Measurements from ENCODE around the gene TMUB2. TPM values are rescaled to one million over a fixed set of nuclear protein-coding genes. Genes with fewer than 3 reads are reported as not detected.
A peak's percentile ranks its signal among the peaks of the same experiment; 100 is the strongest.

The TMUB2 gene
- total RNA-seq, 1 donor from 2014 or later = 41.9 TPM

GRCh38 chr17:44216694-44217093, 29.9 kb downstream of the TMUB2 start:
- peaks cover 23% of the 10 kb centered on the region for H3K4me1 ChIP-seq
- no peaks in the 10 kb centered on the region for H3K27me3 ChIP-seq (ENCODE audit: low read depth)
- intact Hi-C loops (cut with DNase I) = loop anchor here (10.0 kb wide), 1 partner anchor 128 kb away; the partner anchor contains the start of gene GRN
- DNase-seq = no peak
- no peak for ATAC-seq
- H3K9me3 ChIP-seq = no peaks in the 10 kb centered on the region
- no peak overlapping the region for H3K4me3 ChIP-seq
- H3K27ac ChIP-seq = no peak overlapping the region
- peaks cover 60% of the 10 kb centered on the region for H3K36me3 ChIP-seq
- TF ChIP-seq CTCF (IDR thresholded peaks at IDR 0.05) = no peak

GRCh38 chr17:44217738-44218343, 31.1 kb downstream of the TMUB2 start:
- Histone ChIP-seq H3K4me1 (peaks cover 28% of the 10 kb centered on the region), H3K36me3 (peaks cover 50% of the 10 kb centered on the region), H3K27ac (peak overlapping the region; percentile 96), H3K9me3 (no peaks in the 10 kb centered on the region), H3K27me3 (ENCODE audit: low read depth) (no peaks in the 10 kb centered on the region), H3K4me3 (peak overlapping the region; percentile 97)
- DNase-seq (no peak), ATAC-seq (no peak)
- intact Hi-C loops (cut with DNase I) = loop anchor here (10.0 kb wide), 1 partner anchor 127 kb away; the partner anchor contains the start of gene GRN
- TF ChIP-seq CTCF (IDR thresholded peaks at IDR 0.05) = no peak

DNA sequence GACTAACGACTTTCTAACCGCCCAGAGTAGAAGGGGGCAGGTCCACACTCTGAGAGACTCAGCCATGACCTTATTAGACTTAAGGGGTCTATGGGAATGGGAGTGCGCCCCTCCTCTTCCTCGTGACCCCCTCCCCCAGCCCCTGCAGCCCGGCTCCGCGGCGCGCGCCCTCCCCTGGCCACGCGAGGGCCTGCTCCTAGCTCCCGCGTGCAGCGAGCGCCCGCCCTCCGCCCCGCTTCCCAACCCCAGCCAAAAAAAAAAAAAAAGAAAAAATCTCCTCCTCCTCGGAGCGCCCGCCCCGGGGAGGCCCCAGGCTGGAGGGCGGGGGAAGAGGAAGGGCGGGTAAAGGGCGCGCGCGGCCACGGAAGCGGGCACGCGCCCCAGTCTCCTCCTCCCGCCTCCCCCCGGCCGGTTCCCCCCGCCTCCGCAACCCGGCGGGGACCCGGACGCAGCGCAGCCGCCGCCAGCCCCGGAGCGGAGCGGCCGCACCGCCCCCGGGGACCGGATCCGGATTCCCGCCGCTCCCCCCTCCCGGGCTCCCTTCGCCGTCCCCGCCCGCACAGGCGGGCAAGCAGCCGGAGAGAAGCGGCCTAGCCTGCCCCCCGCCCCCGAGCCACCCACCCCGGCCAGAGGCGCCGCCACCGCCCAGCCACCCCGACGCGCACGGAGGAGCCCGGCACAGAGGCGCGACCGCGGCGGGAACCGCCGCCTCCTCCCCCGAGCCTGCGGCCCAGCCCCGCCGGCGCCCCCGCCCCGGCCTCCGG, 31.8 kb downstream of the TMUB2 start:
- peak; percentile 68 for TF ChIP-seq CTCF (IDR thresholded peaks at IDR 0.05)
- no peaks in the 10 kb centered on the region for H3K9me3 ChIP-seq
- H3K36me3 ChIP-seq = peaks cover 43% of the 10 kb centered on the region
- peak; percentile 74 to 88 for ATAC-seq
- DNase-seq = peak; percentile 90
- peak overlapping the region; percentile 97 for H3K4me3 ChIP-seq
- H3K27me3 ChIP-seq (ENCODE audit: low read depth) = no peaks in the 10 kb centered on the region
- intact Hi-C loops (cut with DNase I) = loop anchor here (10.0 kb wide), 1 partner anchor 126 kb away; the partner anchor contains the start of gene GRN
- peaks cover 35% of the 10 kb centered on the region for H3K4me1 ChIP-seq
- peak overlapping the region; percentile 96 for H3K27ac ChIP-seq

DNA sequence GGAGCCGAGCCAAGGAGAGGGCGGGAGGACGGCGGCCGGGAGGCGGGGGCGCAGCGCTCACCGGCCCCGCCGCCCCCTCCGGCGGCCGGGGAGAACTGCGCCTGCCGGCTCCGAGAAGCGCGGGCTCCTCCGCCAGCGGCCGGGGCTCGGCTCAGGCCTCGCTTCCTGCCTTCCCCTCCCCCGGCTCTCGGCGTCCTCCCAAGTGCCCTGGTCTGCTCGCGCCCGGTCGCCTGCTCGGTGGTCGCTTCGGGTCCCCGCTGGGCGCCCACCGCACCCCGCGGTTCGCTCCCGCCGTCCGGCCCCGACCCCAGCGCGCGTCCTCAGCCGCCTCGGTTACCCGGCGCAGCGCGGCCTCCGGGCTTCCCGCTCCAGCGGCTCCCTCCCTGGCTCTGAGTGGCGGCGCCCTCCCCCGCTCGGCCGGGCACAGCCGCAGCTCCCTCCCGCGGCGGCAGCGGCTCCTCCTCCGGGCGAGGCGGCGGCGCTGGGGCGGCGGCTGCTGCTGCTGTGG, 32.4 kb downstream of the TMUB2 start:
- Histone ChIP-seq H3K36me3 (peaks cover 37% of the 10 kb centered on the region), H3K27ac (peak overlapping the region; percentile 96), H3K4me1 (peaks cover 41% of the 10 kb centered on the region), H3K27me3 (ENCODE audit: low read depth) (no peaks in the 10 kb centered on the region), H3K9me3 (no peaks in the 10 kb centered on the region), H3K4me3 (peak overlapping the region; percentile 97)
- TF ChIP-seq CTCF (IDR thresholded peaks at IDR 0.05) = peak; percentile 37
- peak; percentile 81 for DNase-seq
- ATAC-seq = peak; percentile 58 to 65
- intact Hi-C loops (cut with DNase I) = loop anchor here (10.0 kb wide), 1 partner anchor 126 kb away; the partner anchor contains the start of gene GRN

GRCh38 chr17:44219616-44220212, 32.9 kb downstream of the TMUB2 start, which contains the start of gene UBTF:
Gene UBTF (minus strand): TSS chr17:44219675. CDS start chr17:44218229, 1,446 bp downstream.
- DNase-seq = peak; percentile 76
- H3K27me3 ChIP-seq (ENCODE audit: low read depth) = no peaks in the 10 kb centered on the region

More at GRCh38 chr17:44219616-44220212, 32.9 kb downstream of the TMUB2 start, which contains the start of gene UBTF:
- Histone ChIP-seq H3K4me1 (peaks cover 41% of the 10 kb centered on the region), H3K36me3 (peaks cover 31% of the 10 kb centered on the region), H3K27ac (peak within 1 kb of the TSS; percentile 96), H3K9me3 (no peaks in the 10 kb centered on the region), H3K4me3 (peak within 1 kb of the TSS; percentile 97)
- intact Hi-C loops (cut with DNase I) = loop anchor here (10.0 kb wide), 1 partner anchor 125 kb away; the partner anchor contains the start of gene GRN
- peak; percentile 7 to 33 for ATAC-seq
- TF ChIP-seq CTCF (IDR thresholded peaks at IDR 0.05) = no peak

Data from lower lobe of right lung (tissue), 2 donors.